ENCODE data around the gene GABPA.
"Not testable (repeated sequence)": the region's sequence is repeated elsewhere in the genome, so short reads cannot be mapped to it uniquely, and the experiment has no call there.

Gene GABPA

DNA sequence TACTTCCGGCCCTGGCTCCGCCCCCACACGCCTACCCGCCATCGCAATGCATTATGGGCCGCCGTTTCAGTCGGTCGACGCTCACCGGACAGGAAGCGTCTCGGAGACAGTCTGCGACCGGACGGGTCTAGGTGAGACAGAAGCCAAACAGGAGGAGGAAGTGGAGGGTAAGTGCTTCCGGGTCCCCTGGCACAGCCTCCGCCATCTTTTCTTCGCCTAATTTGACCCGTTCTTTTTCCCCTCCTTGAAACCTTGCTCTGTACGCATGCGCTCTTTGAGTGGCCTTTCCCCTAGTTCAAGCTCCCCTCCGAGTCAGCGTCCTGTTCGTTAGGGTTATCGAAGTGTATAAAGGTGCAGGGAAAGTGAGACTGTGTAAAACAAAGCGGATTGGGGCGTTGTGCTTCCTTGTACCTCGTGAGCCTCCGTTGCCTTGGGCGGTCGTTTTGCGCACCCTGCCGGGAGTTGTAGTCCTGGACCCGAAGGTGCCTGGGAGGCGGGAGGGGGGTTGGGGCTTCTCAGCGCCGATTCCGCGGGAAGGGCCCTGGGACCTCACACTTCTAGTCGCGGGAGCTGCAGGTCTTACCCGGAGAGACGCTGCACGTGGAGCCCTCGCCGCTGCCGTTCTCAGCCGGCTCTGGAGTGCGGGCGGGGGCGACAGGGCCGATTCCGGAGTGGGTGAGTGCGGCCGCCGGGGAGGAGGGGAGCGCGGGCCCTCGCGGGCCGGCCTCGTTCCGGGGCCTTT is at the start of gene GABPA, which contains the start of gene ATP5PF:
Gene GABPA, plus strand, starts transcription at position 69 of the 742 bp plus-strand sequence. CDS start 6,627 bp downstream, outside the sequence.
Gene ATP5PF, minus strand, starts transcription at position 1 of the 742 bp plus-strand sequence. CDS start 5,110 bp downstream, outside the sequence.
- TF ChIP-seq, protein P1, sequence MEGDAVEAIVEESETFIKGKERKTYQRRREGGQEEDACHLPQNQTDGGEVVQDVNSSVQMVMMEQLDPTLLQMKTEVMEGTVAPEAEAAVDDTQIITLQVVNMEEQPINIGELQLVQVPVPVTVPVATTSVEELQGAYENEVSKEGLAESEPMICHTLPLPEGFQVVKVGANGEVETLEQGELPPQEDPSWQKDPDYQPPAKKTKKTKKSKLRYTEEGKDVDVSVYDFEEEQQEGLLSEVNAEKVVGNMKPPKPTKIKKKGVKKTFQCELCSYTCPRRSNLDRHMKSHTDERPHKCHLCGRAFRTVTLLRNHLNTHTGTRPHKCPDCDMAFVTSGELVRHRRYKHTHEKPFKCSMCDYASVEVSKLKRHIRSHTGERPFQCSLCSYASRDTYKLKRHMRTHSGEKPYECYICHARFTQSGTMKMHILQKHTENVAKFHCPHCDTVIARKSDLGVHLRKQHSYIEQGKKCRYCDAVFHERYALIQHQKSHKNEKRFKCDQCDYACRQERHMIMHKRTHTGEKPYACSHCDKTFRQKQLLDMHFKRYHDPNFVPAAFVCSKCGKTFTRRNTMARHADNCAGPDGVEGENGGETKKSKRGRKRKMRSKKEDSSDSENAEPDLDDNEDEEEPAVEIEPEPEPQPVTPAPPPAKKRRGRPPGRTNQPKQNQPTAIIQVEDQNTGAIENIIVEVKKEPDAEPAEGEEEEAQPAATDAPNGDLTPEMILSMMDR (IDR thresholded peaks at IDR 0.05; ENCODE audit: control insufficient read depth, insufficient read depth, low read depth, low read length, missing control alignments), result peak; percentile 12
- peak; percentile 96 for DNase-seq (ENCODE audit: low read depth)

DNA sequence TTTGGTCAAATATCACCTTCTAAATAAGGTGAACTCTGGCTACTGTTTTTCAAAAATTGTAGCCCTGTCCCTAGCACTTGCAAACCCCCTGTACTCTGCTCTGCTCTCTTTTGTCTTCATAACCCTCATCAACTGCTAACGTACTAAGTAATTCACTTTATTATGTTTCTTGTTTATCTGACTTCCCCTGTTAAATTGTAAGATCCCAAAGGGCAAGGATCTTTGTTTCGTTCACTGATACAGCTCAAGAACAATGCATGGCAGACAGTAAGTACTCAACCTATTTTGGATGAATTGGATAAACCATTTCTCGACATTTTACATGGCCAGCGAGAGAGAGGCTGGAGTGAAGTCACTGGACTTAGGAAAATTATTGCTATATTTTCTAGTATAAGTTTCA is 47.0 kb upstream of the GABPA start:
- TF ChIP-seq, protein P1 (IDR thresholded peaks at IDR 0.05; ENCODE audit: control insufficient read depth, insufficient read depth, low read depth, low read length, missing control alignments), result no peak
- no peak for DNase-seq (ENCODE audit: low read depth)
- H3K4me3 ChIP-seq (ENCODE audit: control insufficient read depth, low read depth, low read length), result no peak overlapping the region

More for the DNA sequence above, at the start of gene GABPA, which contains the start of gene ATP5PF:
- peak within 1 kb of the TSS; percentile 90 for H3K4me3 ChIP-seq (ENCODE audit: control insufficient read depth, low read depth, low read length)

DNA sequence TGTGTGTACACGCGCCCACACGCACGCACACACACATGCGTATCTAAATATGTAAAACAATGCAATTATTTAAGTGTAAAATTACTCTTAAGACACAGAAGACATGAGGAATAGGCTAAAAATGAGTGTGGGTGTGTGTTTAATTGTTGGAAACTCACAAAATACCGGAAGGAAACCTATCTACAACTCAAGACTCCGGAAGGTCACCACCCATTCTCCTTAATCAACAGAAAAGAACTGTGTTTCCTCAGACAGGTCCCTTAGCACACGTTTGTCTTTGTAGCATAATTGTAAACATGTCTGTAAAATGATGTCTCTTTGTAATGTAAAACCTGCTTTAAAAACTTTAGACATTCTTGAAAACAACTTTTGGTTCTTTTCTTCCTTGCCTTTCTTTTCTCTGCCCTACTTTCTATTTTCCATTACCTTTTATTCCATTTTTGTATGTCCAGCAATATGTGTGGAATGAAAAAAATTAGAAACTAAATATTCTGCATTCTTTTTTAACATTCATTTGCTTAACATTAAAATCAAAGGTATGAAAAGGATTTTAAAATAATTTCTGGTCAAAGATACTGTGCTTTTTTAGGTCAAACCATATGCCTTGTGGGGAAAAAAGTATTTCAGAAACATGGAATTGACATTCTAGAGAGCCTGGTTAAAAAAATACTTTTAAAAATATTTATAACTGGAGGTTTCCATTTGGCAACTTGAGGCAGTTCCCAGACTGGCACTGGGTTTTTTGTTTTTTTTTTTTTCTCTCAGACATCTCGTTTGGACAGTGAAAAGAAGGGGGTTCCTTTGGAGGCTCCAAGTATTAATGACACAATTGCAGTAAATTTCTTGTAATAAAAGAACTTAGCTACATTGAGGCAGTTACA is 46.3 kb upstream of the GABPA start:
- no peak for DNase-seq (ENCODE audit: low read depth)
- TF ChIP-seq, protein P1 (IDR thresholded peaks at IDR 0.05; ENCODE audit: control insufficient read depth, insufficient read depth, low read depth, low read length, missing control alignments), result no peak
- no peak overlapping the region for H3K4me3 ChIP-seq (ENCODE audit: control insufficient read depth, low read depth, low read length)

DNA sequence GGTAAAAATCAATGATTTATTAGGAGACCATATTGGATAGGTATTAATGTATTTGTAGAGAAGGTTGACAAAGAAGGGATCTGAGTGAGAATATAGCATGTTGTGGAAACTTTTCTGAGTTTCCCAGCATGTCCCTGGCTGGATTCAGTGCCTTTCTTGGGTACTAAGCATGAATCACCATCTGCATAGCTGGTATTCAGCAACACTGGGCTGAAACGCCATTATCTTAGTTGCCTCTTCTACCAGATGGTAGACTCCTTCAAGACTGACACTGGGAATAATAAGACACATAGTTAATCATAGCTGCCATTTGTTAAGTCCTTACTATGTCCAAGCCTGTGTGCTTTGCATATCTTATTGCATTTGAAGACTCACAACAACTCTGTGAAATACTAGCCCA is 45.5 kb upstream of the GABPA start:
- DNase-seq (ENCODE audit: low read depth), result no peak
- H3K4me3 ChIP-seq (ENCODE audit: control insufficient read depth, low read depth, low read length), result no peak overlapping the region
- TF ChIP-seq, protein P1 (IDR thresholded peaks at IDR 0.05; ENCODE audit: control insufficient read depth, insufficient read depth, low read depth, low read length, missing control alignments), result no peak

DNA sequence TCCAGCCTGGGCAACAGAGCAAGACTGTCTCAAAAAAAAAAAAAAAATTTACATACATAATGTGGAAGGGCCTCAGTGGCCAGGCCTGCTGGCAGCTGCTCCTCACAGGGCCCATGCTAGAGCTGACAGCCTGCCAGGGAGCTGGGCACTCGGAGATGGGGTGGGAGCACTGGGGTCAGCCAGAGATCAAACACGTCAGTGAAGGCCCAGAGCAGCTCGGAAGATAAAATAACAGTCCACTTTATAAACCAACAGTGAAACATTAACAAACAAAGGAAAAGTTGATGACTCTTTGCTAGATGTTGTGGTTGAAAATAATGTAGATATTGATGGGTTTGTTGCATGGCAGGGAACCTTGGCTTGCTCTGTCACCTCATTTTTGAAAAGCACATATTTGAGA is 42.8 kb upstream of the GABPA start:
- DNase-seq (ENCODE audit: low read depth), result no peak
- H3K4me3 ChIP-seq (ENCODE audit: control insufficient read depth, low read depth, low read length), result no peak overlapping the region
- TF ChIP-seq, protein P1 (IDR thresholded peaks at IDR 0.05; ENCODE audit: control insufficient read depth, insufficient read depth, low read depth, low read length, missing control alignments), result no peak

DNA sequence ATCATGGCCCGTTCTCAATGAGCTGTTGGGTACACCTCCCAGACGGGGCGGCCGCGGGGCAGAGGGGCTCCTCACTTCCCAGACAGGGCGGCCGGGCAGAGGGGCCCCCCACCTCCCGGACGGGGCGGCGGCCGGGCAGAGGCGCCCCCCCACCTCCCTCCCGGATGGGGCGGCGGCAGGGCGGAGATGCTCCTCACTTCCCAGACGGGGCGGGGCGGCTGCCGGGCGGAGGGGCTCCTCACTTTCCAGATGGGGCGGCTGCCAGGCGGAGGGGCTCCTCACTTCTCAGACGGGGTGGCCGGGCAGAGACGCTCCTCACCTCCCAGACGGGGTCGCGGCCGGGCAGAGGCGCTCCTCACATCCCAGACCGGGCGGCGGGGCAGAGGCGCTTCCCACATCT is 39.3 kb upstream of the GABPA start:
- DNase-seq (ENCODE audit: low read depth); H3K4me3 ChIP-seq (ENCODE audit: control insufficient read depth, low read depth, low read length): not testable (repeated sequence)

DNA sequence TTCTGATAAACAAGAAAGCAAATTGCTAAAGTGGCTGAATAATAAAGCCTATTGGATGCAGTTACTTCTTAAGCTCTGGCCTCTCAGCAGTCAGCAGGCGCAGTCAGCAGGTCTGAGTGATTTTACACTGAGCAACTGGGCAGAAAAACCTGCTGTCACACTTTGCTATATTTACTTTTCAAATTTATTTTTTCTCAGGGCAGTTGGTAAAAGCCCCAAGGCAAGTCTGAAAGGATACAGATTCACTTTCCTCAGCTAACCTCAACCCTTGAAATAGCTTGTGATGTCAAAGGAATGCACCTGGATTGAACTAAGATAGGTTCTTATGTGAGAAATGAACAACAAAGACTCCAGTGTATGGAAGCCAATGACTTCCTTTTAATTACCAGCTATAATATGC is 34.0 kb upstream of the GABPA start:
- TF ChIP-seq, protein P1 (IDR thresholded peaks at IDR 0.05; ENCODE audit: control insufficient read depth, insufficient read depth, low read depth, low read length, missing control alignments), result no peak
- no peak overlapping the region for H3K4me3 ChIP-seq (ENCODE audit: control insufficient read depth, low read depth, low read length)
- no peak for DNase-seq (ENCODE audit: low read depth)
